ENCODE data around the gene S100A14. TPM values are rescaled to one million over a fixed set of nuclear protein-coding genes. Genes with fewer than 3 reads are reported as not detected.

The S100A14 gene
- total and polyA plus RNA-seq, 9 of the 15 experiments (the other 6 are each of a cell fraction or from before 2014, with no cell fraction given), result 0.10 to 0.64 (median 0.24) TPM; not detected in 3

- TF ChIP-seq ZNF512 (tag; IDR thresholded peaks at IDR 0.05) (no peak), POLR3A (IDR thresholded peaks at IDR 0.05; ENCODE audit: borderline replicate concordance, extremely low read depth, insufficient read depth, insufficient read length) (no peak), MTA3 (IDR thresholded peaks at IDR 0.05; ENCODE audit: borderline replicate concordance) (no peak; the same call in 1 of the 2 replicates), ZEB2 (IDR thresholded peaks at IDR 0.05) (no peak), ZNF134 (CRISPR knock-in tag; conservative IDR thresholded peaks at IDR 0.05) (no peak), ZNF696 (CRISPR knock-in tag; conservative IDR thresholded peaks at IDR 0.05) (no peak), ZNF3 (CRISPR knock-in tag; IDR thresholded peaks at IDR 0.05) (no peak), CTCFL (IDR thresholded peaks at IDR 0.05; ENCODE audit: borderline replicate concordance, insufficient read depth, low read depth, low read length, poor library complexity, severe bottlenecking) (peak; percentile 96), PTBP1 (IDR thresholded peaks at IDR 0.05; ENCODE audit: low read depth, low read length) (no peak), ZFP30 (CRISPR knock-in tag; IDR thresholded peaks at IDR 0.05; ENCODE audit: borderline replicate concordance) (no peak), NFRKB (IDR thresholded peaks at IDR 0.05; ENCODE audit: low read depth) (peak; percentile 64; the same call in 1 of the 2 replicates), TOE1 (IDR thresholded peaks at IDR 0.05; ENCODE audit: borderline replicate concordance) (peak; percentile 69; the same call in 1 of the 2 replicates), TOE1 (CRISPR knock-in tag; IDR thresholded peaks at IDR 0.05; ENCODE audit: borderline replicate concordance, low read depth) (no peak), NRF1 (conservative IDR thresholded peaks at IDR 0.05 in 1 of 2, IDR thresholded peaks at IDR 0.05 in 1 of 2) (peak; percentile 56 to 66; a peak in 3 of 4 replicates), ESRRA (IDR thresholded peaks at IDR 0.05; ENCODE audit: borderline replicate concordance, low read depth) (peak; percentile 47; the same call in 1 of the 2 replicates), ZBTB26 (CRISPR knock-in tag; IDR thresholded peaks at IDR 0.05) (no peak), ZC3H8 (IDR thresholded peaks at IDR 0.05) (no peak), MYC (IDR thresholded peaks at IDR 0.05; ENCODE audit: low read depth, low read length) (peak; percentile 81), MYC (CRISPR knock-in tag; IDR thresholded peaks at IDR 0.05; ENCODE audit: borderline replicate concordance, low read depth) (peak; percentile 23; the same call in 1 of the 2 replicates), STAT5A (IDR thresholded peaks at IDR 0.05; ENCODE audit: borderline replicate concordance, low read length) (no peak), NR0B1 (IDR thresholded peaks at IDR 0.05; ENCODE audit: partially characterized antibody) (no peak), RAD51 (IDR thresholded peaks at IDR 0.05; ENCODE audit: borderline replicate concordance, low read depth) (no peak), ZNF77 (CRISPR knock-in tag; IDR thresholded peaks at IDR 0.05) (no peak)
Measured at GRCh38 chr1:153658400-153659174, 42.5 kb upstream of the S100A14 start, which contains the start of gene SNAPIN (continued).

All from K562 (cell line).